ENCODE measurements around the gene HPCAL1. TPM values are rescaled to one million over a fixed set of nuclear protein-coding genes. Genes with fewer than 3 reads are reported as not detected.

The HPCAL1 gene
- total and polyA plus RNA-seq, 2 of the 4 experiments (the other 2 are of a cell fraction) = 8.2 to 33.7 TPM

DNA sequence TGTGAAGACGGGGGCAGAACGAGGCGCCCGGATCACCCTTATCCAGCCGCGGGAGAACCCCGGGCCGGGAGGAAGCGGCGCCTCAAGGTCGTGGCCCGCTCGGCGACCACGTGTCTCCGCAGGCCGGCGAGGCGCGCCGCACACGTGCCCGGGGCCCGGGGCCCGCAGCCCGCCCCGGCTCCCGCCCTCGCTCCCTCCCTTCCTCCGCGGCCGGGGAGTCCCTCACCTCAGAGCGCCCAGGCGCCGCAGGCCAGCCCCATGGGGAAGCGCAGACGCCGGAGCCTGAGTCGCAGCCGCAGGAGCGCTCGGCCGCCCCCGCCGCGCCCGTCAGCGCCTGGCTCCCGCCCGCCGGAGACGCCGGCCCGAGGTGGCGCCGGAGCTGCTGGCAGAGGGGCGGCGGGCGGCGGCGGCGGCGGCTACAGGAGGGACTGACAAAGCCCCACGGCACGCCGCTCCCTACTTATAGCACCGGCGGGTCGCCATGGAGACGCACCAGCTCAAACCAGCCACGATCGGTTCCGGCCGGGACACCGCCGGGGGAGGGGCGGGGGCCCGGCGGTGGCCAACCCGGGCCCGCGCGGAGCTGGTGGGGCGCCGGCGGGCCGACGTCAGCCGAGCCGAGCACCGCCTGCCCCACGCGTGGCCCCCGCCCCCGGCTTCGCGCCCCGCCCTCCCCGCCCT, 145.3 kb downstream of the HPCAL1 start, which contains the start of gene ODC1:
Gene ODC1 (minus strand): TSS at position 433 of the 681 bp plus-strand sequence. CDS start 3,295 bp downstream, outside the sequence.
- intact Hi-C loops (cut with micrococcal nuclease) (loop anchor here (1.0 to 2.0 kb wide), 2 partner anchors 212 to 221 kb away; no protein-coding TSS in a partner anchor), in situ Hi-C loops (cut with MboI; ENCODE audit: low sequenced_read_pairs) (no loop called here), dilution Hi-C loops (cut with HindIII; ENCODE audit: low sequenced_read_pairs, unreplicated experiment) (no loop called here)
- peak within 1 kb of the TSS; percentile 93 for H3K23ac ChIP-seq (ENCODE audit: low read depth, low read length)
- peak within 1 kb of the TSS; percentile 95 for H3K4me2 ChIP-seq (ENCODE audit: low read depth, low read length)
- H3K27me3 ChIP-seq (ENCODE audit: control insufficient read depth, insufficient read depth, low read length) = no peaks in the 10 kb centered on the region
- H3K4me1 ChIP-seq (ENCODE audit: control insufficient read depth, insufficient read depth, low read length) = peaks cover 10% of the 10 kb centered on the region
- peak within 1 kb of the TSS; percentile 96 for H2AK9ac ChIP-seq (replicated peaks; ENCODE audit: low read depth, low read length, poor library complexity)
- H2BK20ac ChIP-seq (ENCODE audit: low read depth, low read length) = no peak within 1 kb of the TSS
- no peaks in the 10 kb centered on the region for H3K9me3 ChIP-seq (ENCODE audit: control insufficient read depth, insufficient read depth, low read length)
- H3K36me3 ChIP-seq (ENCODE audit: control insufficient read depth, insufficient read depth, low read length) = peaks cover 13% of the 10 kb centered on the region
- peak within 1 kb of the TSS; percentile 70; the same call in 1 of the 2 replicates for H3K18ac ChIP-seq (ENCODE audit: low read depth, low read length)
- H3K4me3 ChIP-seq (ENCODE audit: insufficient read depth, low read depth, low read length) = peak within 1 kb of the TSS; percentile 92
- peak within 1 kb of the TSS; percentile 83 for H3K56ac ChIP-seq (ENCODE audit: extremely low read depth, insufficient read depth, low read length)
- H2BK120ac ChIP-seq (ENCODE audit: low read depth, low read length) = peak within 1 kb of the TSS; percentile 69
- H3K14ac ChIP-seq (replicated peaks; ENCODE audit: low read depth, low read length) = peak within 1 kb of the TSS; percentile 81
- peak within 1 kb of the TSS; percentile 79; the same call in 1 of the 2 replicates for H2AK5ac ChIP-seq (ENCODE audit: low read depth, low read length)
- DNase-seq = peak; percentile 90
- WGBS, 2 experiments (ENCODE audit: extremely low coverage in 2 of 2, insufficient read length in 1 of 2) = 1% methylated on average over 27 of the region's 99 CpGs; no CpG with 5 or more reads in 1 of the 2 experiments
- peaks cover 14 to 46% of the 10 kb centered on the region in 2 experiments; a peak in 3 of 4 replicates for H3K79me1 ChIP-seq (ENCODE audit: low read depth in 1 of 2, low read length in 2 of 2)
- POLR2A ChIA-PET (ENCODE audit: unreplicated experiment) = no interaction called here
- CTCF ChIA-PET = interaction anchor here (0.7 to 2.0 kb wide), 3 partner anchors 212 to 220 kb away, joined by 3 to 8 read pairs (median 3); no protein-coding TSS in a partner anchor
- peak within 1 kb of the TSS; percentile 51; the same call in 1 of the 3 replicates for H2BK15ac ChIP-seq (ENCODE audit: low read depth, low read length)
- peak within 1 kb of the TSS; percentile 90 for H4K91ac ChIP-seq (ENCODE audit: insufficient read depth, low read depth, low read length)
- peak; percentile 93 for ATAC-seq (ENCODE audit: low read depth)
- H2BK5ac ChIP-seq (ENCODE audit: low read depth, low read length, poor library complexity, severe bottlenecking) = peak within 1 kb of the TSS; percentile 81
- H3K9me1 ChIP-seq (ENCODE audit: insufficient read depth, low read length) = peaks cover 10% of the 10 kb centered on the region
- TF ChIP-seq NFE2L2 (IDR thresholded peaks at IDR 0.05; ENCODE audit: low read depth, low read length) = no peak
- TF ChIP-seq SMC3 (IDR thresholded peaks at IDR 0.05; ENCODE audit: low read depth, low read length) = no peak
- no peak for TF ChIP-seq RFX5 (IDR thresholded peaks at IDR 0.05; ENCODE audit: low read depth, low read length)
- peak; percentile 93 for TF ChIP-seq MXI1 (IDR thresholded peaks at IDR 0.05; ENCODE audit: borderline replicate concordance, low read depth, low read length)
- TF ChIP-seq, protein P1, sequence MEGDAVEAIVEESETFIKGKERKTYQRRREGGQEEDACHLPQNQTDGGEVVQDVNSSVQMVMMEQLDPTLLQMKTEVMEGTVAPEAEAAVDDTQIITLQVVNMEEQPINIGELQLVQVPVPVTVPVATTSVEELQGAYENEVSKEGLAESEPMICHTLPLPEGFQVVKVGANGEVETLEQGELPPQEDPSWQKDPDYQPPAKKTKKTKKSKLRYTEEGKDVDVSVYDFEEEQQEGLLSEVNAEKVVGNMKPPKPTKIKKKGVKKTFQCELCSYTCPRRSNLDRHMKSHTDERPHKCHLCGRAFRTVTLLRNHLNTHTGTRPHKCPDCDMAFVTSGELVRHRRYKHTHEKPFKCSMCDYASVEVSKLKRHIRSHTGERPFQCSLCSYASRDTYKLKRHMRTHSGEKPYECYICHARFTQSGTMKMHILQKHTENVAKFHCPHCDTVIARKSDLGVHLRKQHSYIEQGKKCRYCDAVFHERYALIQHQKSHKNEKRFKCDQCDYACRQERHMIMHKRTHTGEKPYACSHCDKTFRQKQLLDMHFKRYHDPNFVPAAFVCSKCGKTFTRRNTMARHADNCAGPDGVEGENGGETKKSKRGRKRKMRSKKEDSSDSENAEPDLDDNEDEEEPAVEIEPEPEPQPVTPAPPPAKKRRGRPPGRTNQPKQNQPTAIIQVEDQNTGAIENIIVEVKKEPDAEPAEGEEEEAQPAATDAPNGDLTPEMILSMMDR (conservative IDR thresholded peaks at IDR 0.05; ENCODE audit: low read depth, low read length) = no peak
- TF ChIP-seq POLR2A (IDR thresholded peaks at IDR 0.05; ENCODE audit: low read depth, low read length) = peak; percentile 92
- TF ChIP-seq RAD21 (IDR thresholded peaks at IDR 0.05; ENCODE audit: low read length) = no peak
- peak; percentile 69 for TF ChIP-seq BHLHE40 (IDR thresholded peaks at IDR 0.05; ENCODE audit: low read depth, low read length)
- peak; percentile 85 for TF ChIP-seq MAZ (IDR thresholded peaks at IDR 0.05; ENCODE audit: borderline replicate concordance, low read depth, low read length)
- TF ChIP-seq CHD1 (IDR thresholded peaks at IDR 0.05; ENCODE audit: low read depth, low read length) = peak; percentile 84
- TF ChIP-seq, protein P2, sequence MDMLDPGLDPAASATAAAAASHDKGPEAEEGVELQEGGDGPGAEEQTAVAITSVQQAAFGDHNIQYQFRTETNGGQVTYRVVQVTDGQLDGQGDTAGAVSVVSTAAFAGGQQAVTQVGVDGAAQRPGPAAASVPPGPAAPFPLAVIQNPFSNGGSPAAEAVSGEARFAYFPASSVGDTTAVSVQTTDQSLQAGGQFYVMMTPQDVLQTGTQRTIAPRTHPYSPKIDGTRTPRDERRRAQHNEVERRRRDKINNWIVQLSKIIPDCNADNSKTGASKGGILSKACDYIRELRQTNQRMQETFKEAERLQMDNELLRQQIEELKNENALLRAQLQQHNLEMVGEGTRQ (IDR thresholded peaks at IDR 0.05; ENCODE audit: low read depth, low read length) = peak; percentile 71
- H4K20me1 ChIP-seq (ENCODE audit: insufficient read depth, low read length) = peaks cover 19% of the 10 kb centered on the region
- no TSS peak for BruUV-seq (replicated peaks)
- H3K4ac ChIP-seq (ENCODE audit: low read depth, low read length) = peak within 1 kb of the TSS; percentile 81
- peak within 1 kb of the TSS; percentile 88 for H3K27ac ChIP-seq (ENCODE audit: insufficient read depth, low read length)
- peak within 1 kb of the TSS; percentile 98 for H2AFZ ChIP-seq (replicated peaks; ENCODE audit: low read length, poor library complexity)
- peak within 1 kb of the TSS; percentile 95 to 97 for H4K8ac ChIP-seq (ENCODE audit: low read depth in 2 of 2, low read length in 2 of 2)
- H3K9ac ChIP-seq (ENCODE audit: low read depth, low read length) = peak within 1 kb of the TSS; percentile 82
- peak within 1 kb of the TSS; percentile 84 for H4K5ac ChIP-seq (ENCODE audit: low read depth, low read length)
